Rectal smooth muscle tissue (tissue), 1 donor: ENCODE data around the gene CEACAM18.
"Not testable (repeated sequence)": the region's sequence is repeated elsewhere in the genome, so short reads cannot be mapped to it uniquely, and the experiment has no call there.

Source experiments
- H3K27ac ChIP-seq: one replicate; pipeline ENCODE4 v1.7.0; 2013; ENCODE audit warnings: low read depth, low read length, inconsistent platforms
- H3K27me3 ChIP-seq: one replicate; pipeline ENCODE4 v1.7.0; 2013; ENCODE audit warnings: low read length; ENCODE audit not compliant: control insufficient read depth, insufficient read depth
- H3K36me3 ChIP-seq: one replicate; pipeline ENCODE4 v1.7.0; 2013; ENCODE audit warnings: low read length; ENCODE audit not compliant: control insufficient read depth, insufficient read depth
- H3K4me1 ChIP-seq: one replicate; pipeline ENCODE4 v1.7.0; 2013; ENCODE audit warnings: low read length; ENCODE audit not compliant: control insufficient read depth, insufficient read depth
- H3K4me3 ChIP-seq: one replicate; pipeline ENCODE4 v1.7.0; 2013; ENCODE audit warnings: low read length
- H3K9ac ChIP-seq: one replicate; pipeline ENCODE4 v1.7.0; 2013; ENCODE audit warnings: low read length

The CEACAM18 gene

GRCh38 chr19:51485960-51486660 lies 7.8 kb downstream of the CEACAM18 start:
- no peak overlapping the region for H3K9ac ChIP-seq
- H3K27me3 ChIP-seq = no peaks in the 10 kb centered on the region
- no peak overlapping the region for H3K27ac ChIP-seq
- no peaks in the 10 kb centered on the region for H3K4me1 ChIP-seq
- H3K4me3 ChIP-seq = no peak overlapping the region
- H3K36me3 ChIP-seq = no peaks in the 10 kb centered on the region

- Histone ChIP-seq H3K9ac (no peak overlapping the region), H3K4me3 (no peak overlapping the region), H3K36me3 (no peaks in the 10 kb centered on the region), H3K4me1 (no peaks in the 10 kb centered on the region), H3K27me3 (no peaks in the 10 kb centered on the region), H3K27ac (no peak overlapping the region)
Measured at GRCh38 chr19:51488491-51488890, 10.2 kb downstream of the CEACAM18 start.

- Histone ChIP-seq H3K36me3 (no peaks in the 10 kb centered on the region), H3K4me3 (no peak overlapping the region), H3K27me3 (no peaks in the 10 kb centered on the region), H3K4me1 (no peaks in the 10 kb centered on the region), H3K27ac (no peak overlapping the region), H3K9ac (no peak overlapping the region)
Measured at GRCh38 chr19:51489113-51489512, 10.8 kb downstream of the CEACAM18 start.

GRCh38 chr19:51490676-51491075 lies 12.3 kb downstream of the CEACAM18 start:
- no peaks in the 10 kb centered on the region for H3K36me3 ChIP-seq
- H3K9ac ChIP-seq = no peak overlapping the region
- H3K4me1 ChIP-seq = no peaks in the 10 kb centered on the region
- no peak overlapping the region for H3K4me3 ChIP-seq
- H3K27ac ChIP-seq = no peak overlapping the region
- no peaks in the 10 kb centered on the region for H3K27me3 ChIP-seq

- H3K27ac ChIP-seq = no peak overlapping the region
- H3K9ac ChIP-seq = no peak overlapping the region
- H3K4me3 ChIP-seq = no peak overlapping the region
- no peaks in the 10 kb centered on the region for H3K36me3 ChIP-seq
- H3K4me1 ChIP-seq = no peaks in the 10 kb centered on the region
- H3K27me3 ChIP-seq = no peaks in the 10 kb centered on the region
Measured at GRCh38 chr19:51491586-51491985, 13.2 kb downstream of the CEACAM18 start.

GRCh38 chr19:51493776-51494175 lies 15.4 kb downstream of the CEACAM18 start:
- Histone ChIP-seq H3K27me3 (no peaks in the 10 kb centered on the region), H3K4me1 (no peaks in the 10 kb centered on the region), H3K9ac (no peak overlapping the region), H3K4me3 (no peak overlapping the region), H3K27ac (no peak overlapping the region), H3K36me3 (no peaks in the 10 kb centered on the region)

GRCh38 chr19:51497666-51498065 lies 19.3 kb downstream of the CEACAM18 start:
- H3K27me3 ChIP-seq = no peaks in the 10 kb centered on the region
- H3K4me1 ChIP-seq = no peaks in the 10 kb centered on the region
- no peak overlapping the region for H3K4me3 ChIP-seq
- H3K9ac ChIP-seq = no peak overlapping the region
- H3K36me3 ChIP-seq = no peaks in the 10 kb centered on the region
- H3K27ac ChIP-seq = no peak overlapping the region

GRCh38 chr19:51500931-51501330 lies 22.6 kb downstream of the CEACAM18 start:
- not testable (repeated sequence) for H3K27me3 ChIP-seq, H3K27ac ChIP-seq, H3K4me3 ChIP-seq

GRCh38 chr19:51501594-51502263 lies 23.4 kb downstream of the CEACAM18 start, which contains the start of gene SIGLEC12:
Gene SIGLEC12, minus strand, starts transcription at chr19:51501800. Its CDS starts 67 bp downstream, at chr19:51501733.
- Histone ChIP-seq H3K27me3 (no peaks in the 10 kb centered on the region), H3K4me1 (no peaks in the 10 kb centered on the region), H3K27ac (no peak within 1 kb of the TSS), H3K4me3 (no peak within 1 kb of the TSS), H3K9ac (no peak within 1 kb of the TSS), H3K36me3 (no peaks in the 10 kb centered on the region)

More at GRCh38 chr19:51500931-51501330, 22.6 kb downstream of the CEACAM18 start:
- not testable (repeated sequence) for H3K36me3 ChIP-seq, H3K4me1 ChIP-seq, H3K9ac ChIP-seq

- Histone ChIP-seq H3K27ac (no peak overlapping the region), H3K4me3 (no peak overlapping the region), H3K36me3 (no peaks in the 10 kb centered on the region), H3K4me1 (no peaks in the 10 kb centered on the region), H3K27me3 (no peaks in the 10 kb centered on the region), H3K9ac (no peak overlapping the region)
Measured at GRCh38 chr19:51503286-51503817, 25.0 kb downstream of the CEACAM18 start.

- H3K27me3 ChIP-seq = no peaks in the 10 kb centered on the region
- H3K4me3 ChIP-seq = no peak overlapping the region
- H3K4me1 ChIP-seq = no peaks in the 10 kb centered on the region
- H3K9ac ChIP-seq = no peak overlapping the region
- no peaks in the 10 kb centered on the region for H3K36me3 ChIP-seq
- no peak overlapping the region for H3K27ac ChIP-seq
Measured at GRCh38 chr19:51503896-51504295, 25.6 kb downstream of the CEACAM18 start.

- no peaks in the 10 kb centered on the region for H3K4me1 ChIP-seq
- no peaks in the 10 kb centered on the region for H3K27me3 ChIP-seq
Measured at GRCh38 chr19:51505904-51506303, 27.6 kb downstream of the CEACAM18 start.

More at GRCh38 chr19:51505904-51506303, 27.6 kb downstream of the CEACAM18 start:
- no peak overlapping the region for H3K27ac ChIP-seq
- no peaks in the 10 kb centered on the region for H3K36me3 ChIP-seq
- no peak overlapping the region for H3K9ac ChIP-seq
- H3K4me3 ChIP-seq = no peak overlapping the region
